ENCODE measurements around the gene NELFA.

Gene NELFA

GRCh38 chr4:1964971-1965370 is 43.8 kb downstream of the NELFA start:
- no peak for DNase-seq (ENCODE audit: low read depth in 2 of 2)

DNA sequence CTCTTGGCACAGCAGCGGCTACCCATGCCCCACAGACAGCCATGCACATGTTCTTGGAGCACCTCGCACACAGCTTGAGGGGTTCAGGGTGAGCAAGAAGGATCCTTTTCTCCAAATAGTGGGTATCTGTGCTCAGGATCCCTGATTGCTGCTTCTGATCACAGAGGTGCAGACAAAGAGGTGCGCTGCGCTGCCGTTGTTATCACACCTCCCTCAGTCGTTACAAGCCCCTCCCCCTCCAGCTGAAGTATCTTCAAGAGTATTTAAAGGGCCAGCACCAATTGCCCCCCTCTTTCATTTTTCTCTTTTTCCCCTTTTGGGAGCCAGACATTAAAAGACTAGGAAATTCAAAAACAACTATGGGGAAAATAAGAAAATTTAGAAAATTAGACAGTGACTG is 44.3 kb downstream of the NELFA start:
- no peak for DNase-seq (ENCODE audit: low read depth in 2 of 2)

DNA sequence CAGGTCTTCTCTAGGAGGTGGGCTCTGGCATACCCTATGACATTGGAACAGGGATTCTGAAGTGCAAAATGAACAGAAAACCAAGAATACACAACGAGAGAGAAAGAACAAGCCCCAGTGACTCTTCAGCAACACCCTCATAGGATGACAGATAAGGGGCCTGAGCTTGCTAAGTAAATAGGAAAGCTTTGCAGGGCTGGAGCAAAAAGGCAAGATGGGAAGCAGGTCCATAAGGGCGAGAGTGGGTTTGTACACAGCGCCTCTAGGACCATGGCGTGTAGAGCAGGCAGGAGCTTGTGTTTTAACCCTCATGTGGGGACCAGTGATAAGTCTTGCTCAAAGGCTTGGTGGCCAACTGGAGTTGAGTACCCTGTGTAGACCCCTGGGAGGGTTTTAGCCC is 45.8 kb downstream of the NELFA start:
- DNase-seq (ENCODE audit: low read depth in 2 of 2): no peak

- DNase-seq (ENCODE audit: low read depth in 2 of 2): no peak
Observed at GRCh38 chr4:1961563-1961962, 47.2 kb downstream of the NELFA start.

DNA sequence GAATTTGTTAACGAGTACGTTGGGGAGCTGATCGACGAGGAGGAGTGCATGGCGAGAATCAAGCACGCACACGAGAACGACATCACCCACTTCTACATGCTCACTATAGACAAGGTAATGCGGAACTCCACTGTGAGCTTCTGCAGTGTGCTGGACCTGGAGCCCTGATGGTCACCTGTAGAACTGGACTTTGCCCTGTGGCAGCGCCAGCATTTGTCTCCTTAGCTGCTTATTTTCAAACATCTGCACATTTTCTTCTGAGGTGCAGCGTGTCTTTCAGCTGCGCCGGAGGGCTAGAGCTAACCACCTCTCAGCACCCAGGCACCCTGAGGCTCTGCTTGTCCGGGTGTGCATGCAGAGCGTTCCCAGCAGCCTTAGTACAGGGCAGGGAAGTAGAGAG is 47.7 kb downstream of the NELFA start:
- no peak for DNase-seq (ENCODE audit: low read depth in 2 of 2)

GRCh38 chr4:1960170-1960825 is 48.5 kb downstream of the NELFA start:
- no peak for DNase-seq (ENCODE audit: low read depth in 2 of 2)

- no peak for DNase-seq (ENCODE audit: low read depth in 2 of 2)
Observed at GRCh38 chr4:1959104-1959384, 49.7 kb downstream of the NELFA start.

DNA sequence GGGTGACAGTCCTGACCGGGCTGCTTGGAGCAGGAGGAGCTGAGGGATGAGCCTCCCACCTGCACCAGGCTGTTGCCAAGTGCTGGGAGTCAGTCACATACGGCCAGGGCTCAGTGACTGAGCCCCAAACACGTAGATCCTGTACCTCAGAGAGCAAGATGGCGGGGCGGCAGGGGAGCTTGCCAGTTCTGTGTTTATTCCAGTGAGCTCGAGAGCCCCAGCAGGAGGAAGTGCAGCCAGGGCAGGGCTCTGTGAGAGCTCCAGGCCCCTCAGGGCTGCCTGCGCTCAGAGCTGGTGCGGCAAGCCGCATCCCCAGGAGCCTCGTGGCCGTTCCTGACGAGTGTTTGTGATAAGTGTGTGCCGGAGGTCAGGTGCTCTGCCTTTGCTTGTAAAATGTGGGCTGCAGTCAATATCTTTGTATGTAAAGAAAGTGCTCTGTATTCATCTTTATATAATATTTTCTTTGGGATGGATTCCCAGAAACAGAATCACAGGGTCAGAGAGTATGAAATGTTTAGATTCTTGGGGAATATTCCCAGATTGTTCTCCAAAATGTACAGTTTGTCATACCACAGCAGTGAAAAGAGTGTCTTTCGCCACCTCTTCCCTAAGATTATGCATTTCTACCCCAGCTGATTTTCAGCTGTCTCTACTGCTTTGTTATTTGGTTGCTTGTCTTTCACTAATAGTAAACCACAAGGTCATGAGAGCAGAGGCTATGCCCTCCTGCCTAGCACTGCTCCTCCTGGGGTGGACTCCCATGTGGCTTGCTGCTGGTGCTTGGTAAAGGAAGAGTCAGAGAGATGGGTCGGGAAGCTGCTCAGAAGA is 50.3 kb downstream of the NELFA start:
- DNase-seq (ENCODE audit: low read depth in 2 of 2): no peak

DNA sequence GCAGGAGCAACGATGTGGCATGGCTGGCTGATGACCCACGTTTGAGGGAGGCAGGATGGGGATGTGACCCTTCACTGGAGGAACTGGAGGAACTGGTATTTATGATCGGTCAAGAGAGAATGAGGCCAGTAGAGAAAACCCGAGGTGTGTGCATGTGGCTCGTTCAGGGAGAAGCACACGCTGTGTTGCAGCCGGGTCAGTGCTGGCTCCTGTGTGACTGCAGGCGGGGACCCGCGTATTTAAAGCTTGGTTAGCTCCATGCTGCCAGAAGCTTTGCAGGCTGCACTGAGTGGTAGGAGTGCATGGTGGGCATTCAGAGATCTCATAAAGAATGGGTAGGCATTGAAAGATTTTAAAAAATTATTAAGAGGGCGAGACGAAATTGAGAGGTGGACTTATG is 52.1 kb downstream of the NELFA start:
- no peak for DNase-seq (ENCODE audit: low read depth in 2 of 2)

GRCh38 chr4:1953335-1953734 is 55.4 kb downstream of the NELFA start:
- DNase-seq (ENCODE audit: low read depth in 2 of 2): no peak

GRCh38 chr4:1952719-1953118 is 56.1 kb downstream of the NELFA start:
- DNase-seq (ENCODE audit: low read depth in 2 of 2): no peak

DNA sequence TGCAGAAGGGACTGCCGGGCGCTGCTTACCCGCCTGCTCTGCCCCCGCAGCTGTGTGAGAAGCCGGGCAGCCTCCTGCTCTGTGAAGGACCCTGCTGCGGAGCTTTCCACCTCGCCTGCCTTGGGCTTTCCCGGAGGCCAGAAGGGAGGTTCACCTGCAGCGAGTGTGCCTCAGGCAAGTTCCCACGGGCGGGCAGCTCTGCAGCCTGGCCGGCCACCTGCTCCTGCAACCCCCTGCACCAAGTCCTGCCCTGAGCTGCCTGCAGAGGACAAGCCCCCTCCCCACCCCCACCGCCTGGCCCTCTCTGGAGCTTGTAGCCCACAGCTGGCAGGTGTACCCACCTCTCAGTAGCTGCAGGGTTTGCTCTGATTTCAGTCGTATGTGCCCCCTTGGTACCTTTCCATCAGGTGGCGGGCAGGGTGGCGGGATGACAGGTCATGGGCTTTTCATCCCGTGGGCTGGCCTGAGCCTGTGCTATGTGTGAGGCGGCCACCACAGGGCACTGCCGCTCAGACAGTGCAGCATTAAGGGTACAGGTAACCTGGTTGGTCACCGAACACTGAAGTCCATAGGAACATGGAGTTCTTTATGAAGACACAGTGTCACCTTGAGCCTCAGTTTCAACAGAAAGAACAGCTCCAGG is 56.6 kb downstream of the NELFA start:
- DNase-seq (ENCODE audit: low read depth in 2 of 2): no peak

DNA sequence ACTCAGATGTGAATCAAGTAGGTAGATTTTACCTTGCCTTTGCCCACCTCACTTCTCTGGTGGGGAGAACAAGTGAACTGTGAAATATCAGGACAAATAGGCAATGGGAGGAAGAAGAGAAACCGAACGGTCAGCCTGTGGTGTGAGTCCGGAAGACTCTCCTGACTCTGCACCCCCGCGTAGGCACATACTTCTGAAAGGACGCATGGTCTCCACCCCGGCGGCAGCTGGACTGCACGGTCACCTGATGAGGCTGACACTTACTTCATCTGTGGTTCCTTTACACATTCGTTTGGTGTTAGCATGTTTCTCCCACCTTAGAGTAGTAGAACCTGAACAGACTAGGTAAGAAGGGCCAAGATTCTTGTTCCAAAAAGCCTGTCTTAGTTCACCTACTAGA is 58.4 kb downstream of the NELFA start:
- no peak for DNase-seq (ENCODE audit: low read depth in 2 of 2)

GRCh38 chr4:1948892-1949436 is 59.8 kb downstream of the NELFA start:
- DNase-seq (ENCODE audit: low read depth in 2 of 2): no peak

DNA sequence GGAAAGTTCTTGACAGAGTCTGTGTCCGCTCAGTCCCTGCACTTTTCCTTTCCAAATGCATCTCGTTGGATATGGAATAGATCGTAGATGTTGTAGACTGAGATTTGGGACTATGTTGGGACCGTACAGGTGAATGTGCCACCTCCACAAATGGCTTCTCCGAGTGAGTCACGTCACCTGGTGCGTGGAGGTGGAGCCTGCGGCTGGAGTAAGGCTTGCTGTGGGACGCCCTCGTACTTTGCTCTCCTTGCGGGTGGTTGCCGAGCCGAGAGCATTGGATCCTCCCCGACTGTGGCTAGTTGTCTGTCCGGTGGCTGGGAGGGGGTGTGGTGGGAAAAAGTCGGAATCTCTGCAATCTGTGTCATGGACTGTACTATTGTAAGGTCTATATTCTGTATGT is 60.5 kb downstream of the NELFA start:
- DNase-seq (ENCODE audit: low read depth in 2 of 2): no peak

DNA sequence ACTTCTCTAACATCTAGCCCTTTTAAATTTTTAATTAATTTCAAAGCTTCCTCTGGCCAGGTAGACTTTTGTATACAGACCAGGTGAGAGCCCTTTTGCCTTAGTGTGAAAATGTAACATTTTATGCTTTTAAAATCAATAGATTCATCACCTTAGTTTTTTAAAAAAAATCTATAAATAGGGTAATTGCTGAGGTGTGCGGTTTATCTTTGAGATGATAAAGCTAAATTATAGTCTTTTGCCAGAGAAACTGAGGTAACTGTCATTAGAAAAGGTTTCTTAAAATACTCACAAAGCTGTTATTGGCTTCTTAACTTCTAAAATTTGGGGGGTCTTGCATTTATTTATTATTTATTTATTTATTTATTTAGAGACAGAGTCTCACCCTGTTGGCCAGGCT is 62.9 kb downstream of the NELFA start:
- DNase-seq (ENCODE audit: low read depth in 2 of 2): no peak

- no peak for DNase-seq (ENCODE audit: low read depth in 2 of 2)
Observed at GRCh38 chr4:1945124-1945895, 63.5 kb downstream of the NELFA start.

GRCh38 chr4:1943928-1944327 is 64.8 kb downstream of the NELFA start:
- no peak for DNase-seq (ENCODE audit: low read depth in 2 of 2)

- no peak for DNase-seq (ENCODE audit: low read depth in 2 of 2)
Observed at GRCh38 chr4:1940566-1940965, 68.2 kb downstream of the NELFA start.

GRCh38 chr4:1939664-1940509 is 68.9 kb downstream of the NELFA start:
- DNase-seq (ENCODE audit: low read depth in 2 of 2): no peak

DNA sequence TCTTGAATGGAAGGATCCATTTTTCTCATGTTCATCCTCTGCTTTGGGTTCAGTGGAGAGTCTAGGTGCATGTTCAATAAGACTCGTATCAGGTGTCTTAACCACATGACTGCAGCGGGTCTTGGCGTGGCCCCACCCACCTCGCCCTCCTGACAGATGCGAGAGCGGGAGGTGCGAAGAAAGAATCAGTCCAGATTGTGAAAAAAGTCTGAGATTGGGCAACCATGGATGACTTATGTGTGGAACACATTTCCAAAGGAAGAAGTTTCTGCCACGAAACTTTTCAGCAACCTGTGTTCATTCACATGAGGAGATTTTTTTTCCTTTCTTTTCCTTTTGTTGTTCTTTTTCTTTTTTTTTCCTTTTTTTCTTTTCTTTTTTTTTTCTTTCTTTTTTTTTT is 70.7 kb downstream of the NELFA start:
- DNase-seq (ENCODE audit: low read depth in 2 of 2): no peak
